NCI-H748 treated with DMSO at 0.1 percent for 48 hours (cell line): ENCODE results near the gene MACIR.
A peak's percentile ranks its signal among the peaks of the same experiment; 100 is the strongest.

Experiments
- DNase-seq: peaks from one replicate; lab custom pipeline; 2025; lab: John Stamatoyannopoulos, UW

The MACIR gene

GRCh38 chr5:103245761-103246160, 12.8 kb upstream of the MACIR start:
- no peak for DNase-seq

- DNase-seq: no peak
These were observed 11.4 kb upstream of the MACIR start for GRCh38 chr5:103247118-103247517.

- no peak for DNase-seq
These were observed 9.5 kb upstream of the MACIR start for GRCh38 chr5:103249068-103249467.

- DNase-seq: no peak
These were observed 3.6 kb upstream of the MACIR start for GRCh38 chr5:103254921-103255320.

GRCh38 chr5:103255691-103256090, 2.9 kb upstream of the MACIR start:
- no peak for DNase-seq

- DNase-seq: no peak
These were observed 2.4 kb upstream of the MACIR start for GRCh38 chr5:103256178-103256577.

GRCh38 chr5:103258957-103259704, 568 bp downstream of the MACIR start:
- DNase-seq: peak; percentile 41

- DNase-seq: peak; percentile 41
These were observed 1.3 kb downstream of the MACIR start for GRCh38 chr5:103259705-103260355.

GRCh38 chr5:103260951-103261350, 2.4 kb downstream of the MACIR start:
- no peak for DNase-seq

GRCh38 chr5:103262422-103262871, 3.9 kb downstream of the MACIR start:
- DNase-seq: no peak

- DNase-seq: no peak
These were observed 4.5 kb downstream of the MACIR start for GRCh38 chr5:103263054-103263453.

- no peak for DNase-seq
These were observed 5.9 kb downstream of the MACIR start for GRCh38 chr5:103264508-103264907.

GRCh38 chr5:103270581-103270980, 12.0 kb downstream of the MACIR start:
- DNase-seq: no peak

GRCh38 chr5:103271570-103272289, 13.2 kb downstream of the MACIR start:
- no peak for DNase-seq

GRCh38 chr5:103272377-103272776, 13.8 kb downstream of the MACIR start:
- DNase-seq: no peak

- no peak for DNase-seq
These were observed 15.4 kb downstream of the MACIR start for GRCh38 chr5:103273952-103274351.

GRCh38 chr5:103275851-103276250, 17.3 kb downstream of the MACIR start:
- no peak for DNase-seq

- DNase-seq: no peak
These were observed 22.4 kb downstream of the MACIR start for GRCh38 chr5:103280967-103281366.

GRCh38 chr5:103283120-103283519, 24.6 kb downstream of the MACIR start:
- no peak for DNase-seq

GRCh38 chr5:103283869-103284268, 25.3 kb downstream of the MACIR start:
- no peak for DNase-seq

- no peak for DNase-seq
These were observed 28.1 kb downstream of the MACIR start for GRCh38 chr5:103286622-103287021.

- DNase-seq: no peak
These were observed 30.5 kb downstream of the MACIR start for GRCh38 chr5:103289024-103289423.

- DNase-seq: no peak
These were observed 32.3 kb downstream of the MACIR start for GRCh38 chr5:103290846-103291245.
